Measurements from ENCODE around the gene MTTP.

- TF ChIP-seq CTCF (IDR thresholded peaks at IDR 0.05) (no peak), POLR2A (IDR thresholded peaks at IDR 0.05) (no peak)
These were observed 60.2 kb downstream of the MTTP start for GRCh38 chr4:99634742-99635360.
